CD14-positive monocyte (primary cell): ENCODE measurements around the gene NQO2. TPM values are rescaled to one million over a fixed set of nuclear protein-coding genes. Genes with fewer than 3 reads are reported as not detected.

Source experiments
- DNase-seq, 3 donors: peaks; one replicate each; pipeline ENCODE4 v3.0.0-alpha.2; 2011 to 2022
- H2AFZ ChIP-seq: 2 replicates; pipeline ENCODE4 v1.6.0; 2012; ENCODE audit warnings: mild to moderate bottlenecking, low read depth, low read length, inconsistent platforms; ENCODE audit not compliant: insufficient read depth, poor library complexity, severe bottlenecking
- H3K27ac ChIP-seq, 2 donors: 1 replicate in 1 of 2; 2 replicates in 1 of 2; pipeline ENCODE4 v1.5.1; 2012 to 2013; ENCODE audit warnings: low read length in 2 of 2, control low read depth in 1 of 2, inconsistent platforms in 1 of 2, low read depth in 1 of 2, mild to moderate bottlenecking in 1 of 2
- H3K27me3 ChIP-seq, 2 donors: one replicate each; pipeline versions ENCODE4 v1.6.0 to v1.6.1; 2011 to 2013; ENCODE audit warnings: low read length in 2 of 2; ENCODE audit not compliant: control insufficient read depth in 2 of 2, insufficient read depth in 2 of 2
- H3K36me3 ChIP-seq, 2 donors: replicated peaks in 1 of 2; 1 replicate in 1 of 2; 2 replicates in 1 of 2; pipeline versions ENCODE4 v1.5.1 to v1.6.1; 2012 to 2013; ENCODE audit warnings: low read length in 2 of 2, control low read depth in 1 of 2, inconsistent platforms in 1 of 2, mild to moderate bottlenecking in 1 of 2; ENCODE audit not compliant: insufficient read depth in 2 of 2, control insufficient read depth in 1 of 2
- H3K4me1 ChIP-seq, 2 donors: 1 replicate in 1 of 2; 2 replicates in 1 of 2; pipeline versions ENCODE4 v1.5.1 to v1.6.1; 2012 to 2013; ENCODE audit warnings: low read length in 2 of 2, control low read depth in 1 of 2, inconsistent platforms in 1 of 2, mild to moderate bottlenecking in 1 of 2, moderate library complexity in 1 of 2; ENCODE audit not compliant: insufficient read depth in 2 of 2, control insufficient read depth in 1 of 2
- H3K4me2 ChIP-seq: replicated peaks from 2 replicates; pipeline ENCODE3; 2012; ENCODE audit warnings: low read length, moderate library complexity, mild to moderate bottlenecking; ENCODE audit not compliant: poor library complexity, severe bottlenecking; ENCODE audit errors: extremely low read depth
- H3K4me3 ChIP-seq, 3 experiments: fragments of 200-600 bp in 1 of 3; sonication (generic) in 1 of 3; replicated peaks in 1 of 3; 1 replicate in 2 of 3; 2 replicates in 1 of 3; pipeline ENCODE4 v1.5.1; 2011 to 2013; ENCODE audit warnings: low read length in 3 of 3, mild to moderate bottlenecking in 3 of 3, control low read depth in 2 of 3, low read depth in 2 of 3, inconsistent platforms in 1 of 3, moderate library complexity in 1 of 3
- H3K79me2 ChIP-seq: 2 replicates; pipeline ENCODE4 v1.6.0; 2012; ENCODE audit warnings: mild to moderate bottlenecking, control low read depth, inconsistent platforms, low read length, moderate library complexity; ENCODE audit not compliant: insufficient read depth
- H3K9ac ChIP-seq: 2 replicates; pipeline ENCODE4 v1.6.0; 2017; ENCODE audit warnings: low read length, mild to moderate bottlenecking; ENCODE audit not compliant: insufficient read depth, poor library complexity, severe bottlenecking
- H3K9me3 ChIP-seq, 2 donors: replicated peaks in 1 of 2; 1 replicate in 1 of 2; 2 replicates in 1 of 2; pipeline versions ENCODE4 v1.5.1 to v1.6.1; 2012 to 2013; ENCODE audit warnings: low read length in 2 of 2, control low read depth in 1 of 2; ENCODE audit not compliant: control insufficient read depth in 1 of 2, insufficient read depth in 1 of 2
- H4K20me1 ChIP-seq: 2 replicates; pipeline ENCODE4 v1.6.0; 2012; ENCODE audit warnings: mild to moderate bottlenecking, low read length, control low read depth, moderate library complexity; ENCODE audit not compliant: insufficient read depth
- H3K27ac Mint-ChIP-seq, 7 donors: one replicate each; pipeline ENCODE4 v1.8.0; 2020; ENCODE audit warnings: mild to moderate bottlenecking in 7 of 7, mixed read lengths in 7 of 7, moderate library complexity in 6 of 7, inconsistent platforms in 2 of 7
- H3K27me3 Mint-ChIP-seq, 3 donors: one replicate each; pipeline ENCODE4 v1.8.0; 2021 to 2022; ENCODE audit warnings: low read depth in 3 of 3, mild to moderate bottlenecking in 3 of 3, mixed read lengths in 3 of 3, moderate library complexity in 3 of 3, inconsistent platforms in 1 of 3
- H3K36me3 Mint-ChIP-seq, 2 donors: one replicate each; pipeline ENCODE4 v1.8.0; 2020; ENCODE audit warnings: mixed read lengths in 2 of 2, inconsistent platforms in 1 of 2, mild to moderate bottlenecking in 1 of 2
- H3K4me1 Mint-ChIP-seq: one replicate; pipeline ENCODE4 v1.8.0; 2020; ENCODE audit warnings: mild to moderate bottlenecking, mixed read lengths
- H3K4me3 Mint-ChIP-seq, 2 donors: one replicate each; pipeline ENCODE4 v1.8.0; 2020; ENCODE audit warnings: mild to moderate bottlenecking in 2 of 2, mixed read lengths in 2 of 2, moderate library complexity in 1 of 2
- H3K9me3 Mint-ChIP-seq, 7 donors: one replicate each; pipeline ENCODE4 v1.8.0; 2020 to 2022; ENCODE audit warnings: mixed read lengths in 7 of 7, mild to moderate bottlenecking in 6 of 7, moderate library complexity in 6 of 7, inconsistent platforms in 2 of 7
- CTCF ChIP-seq: fragments of 200-600 bp; IDR thresholded peaks from one replicate; pipeline ENCODE4 v1.8.0; 2022; ENCODE audit warnings: antibody characterized with exemption, mild to moderate bottlenecking
- WGBS: methylation state at CpG from one replicate; pipeline ENCODE4 v1.1.5; 2013; ENCODE audit warnings: missing lambda C conversion rate; ENCODE audit not compliant: insufficient coverage; 5-methylcytosine and 5-hydroxymethylcytosine counted together
- intact Hi-C, 2 donors: fragments of 100-400 bp; cut with micrococcal nuclease; formaldehyde crosslinking; loops; one replicate each; pipeline versions ENCODE4 v1.15.0 to v1.15.1; 2023
- polyA plus RNA-seq, 3 donors: library from polyadenylated mRNA; depleted of rRNA in 1 of 3; unstranded in 2 of 3; stranded (reverse) in 1 of 3; fragments of 300-500 nt in 2 of 3; fragments of >200 nt in 1 of 3; fragmentation: Illumina TruSeq in 2 of 3; gene quantifications; 1 replicate in 2 of 3; 2 replicates in 1 of 3; pipeline ENCODE4 v1.2.3, GENCODE V29; 2012 to 2021

Gene NQO2
- polyA plus RNA-seq, 3 donors: 30.0 to 281 (median 146) TPM

- peaks cover 37 to 72% of the 10 kb centered on the region in 2 donors for H3K36me3 ChIP-seq
- peaks cover 0 to 7% (median 2%) of the 10 kb centered on the region in 3 donors for H3K27me3 Mint-ChIP-seq
These were observed 15.4 kb downstream of the NQO2 start for GRCh38 chr6:3015144-3015543.

GRCh38 chr6:3016473-3017280 lies 17.0 kb downstream of the NQO2 start:
- Mint-ChIP-seq H3K27me3 (peaks cover 0 to 7% (median 2%) of the 10 kb centered on the region in 3 donors), H3K36me3 (peaks cover 66 to 80% of the 10 kb centered on the region in 2 donors), H3K9me3 (peaks cover 8 to 17% (median 15%) of the 10 kb centered on the region in 7 donors), H3K4me1 (peaks cover 39% of the 10 kb centered on the region), H3K27ac (peak overlapping the region in 2 of 7 donors; percentile 19 to 21), H3K4me3 (no peak overlapping the region)
- no peak for DNase-seq
- Histone ChIP-seq H3K4me1 (peaks cover 40 to 51% of the 10 kb centered on the region in 2 donors), H3K9me3 (peaks cover 6 to 8% of the 10 kb centered on the region in 2 donors), H3K27me3 (no peaks in the 10 kb centered on the region), H3K9ac (no peak overlapping the region), H3K27ac (no peak overlapping the region), H4K20me1 (peaks cover 10% of the 10 kb centered on the region), H3K4me3 (no peak overlapping the region), H3K79me2 (peaks cover 27% of the 10 kb centered on the region), H3K4me2 (no peak overlapping the region), H3K36me3 (peaks cover 34 to 61% of the 10 kb centered on the region in 2 donors), H2AFZ (no peak overlapping the region)
- no peak for TF ChIP-seq CTCF
- intact Hi-C loops: no loop called here
- WGBS: 99% methylated on average over 13 of the region's 17 CpGs

More at GRCh38 chr6:3015144-3015543, 15.4 kb downstream of the NQO2 start:
- 97% methylated on average over 10 of the region's 10 CpGs for WGBS
- Histone ChIP-seq H3K79me2 (peaks cover 15% of the 10 kb centered on the region), H3K9ac (no peak overlapping the region), H3K4me1 (peaks cover 30 to 35% of the 10 kb centered on the region in 2 donors), H3K27ac (no peak overlapping the region), H3K4me3 (no peak overlapping the region), H2AFZ (no peak overlapping the region), H3K27me3 (no peaks in the 10 kb centered on the region), H4K20me1 (peaks cover 10% of the 10 kb centered on the region), H3K9me3 (peaks cover 16 to 23% of the 10 kb centered on the region in 2 donors), H3K4me2 (no peak overlapping the region)
- DNase-seq: no peak
- intact Hi-C loops: no loop called here
- Mint-ChIP-seq H3K4me1 (peaks cover 27% of the 10 kb centered on the region), H3K27ac (peak overlapping the region in 1 of 7 donors; percentile 62), H3K4me3 (no peak overlapping the region), H3K9me3 (peaks cover 19 to 32% (median 30%) of the 10 kb centered on the region in 7 donors), H3K36me3 (peaks cover 76 to 85% of the 10 kb centered on the region in 2 donors)
- TF ChIP-seq CTCF: no peak
